Ishikawa (cell line): ENCODE results near the gene SYT4.

Source experiments
- CEBPB ChIP-seq: IDR thresholded peaks from 2 replicates; pipeline ENCODE4 v1.6.1; 2012
- CREB1 ChIP-seq: IDR thresholded peaks from 2 replicates; pipeline ENCODE4 v1.6.1; 2012; ENCODE audit warnings: low read depth
- EGR1 ChIP-seq: IDR thresholded peaks from 2 replicates; pipeline ENCODE4 v1.6.1; 2012
- NFIC ChIP-seq: IDR thresholded peaks from 2 replicates; pipeline ENCODE4 v1.6.1; 2012
- REST ChIP-seq: IDR thresholded peaks from 2 replicates; pipeline ENCODE4 v1.6.1; 2012; ENCODE audit warnings: low read depth, mild to moderate bottlenecking
- TAF1 ChIP-seq: IDR thresholded peaks from 2 replicates; pipeline ENCODE4 v1.6.1; 2012; ENCODE audit warnings: low read depth, mild to moderate bottlenecking
- TCF12 ChIP-seq: IDR thresholded peaks from 2 replicates; pipeline ENCODE4 v1.6.1; 2012; ENCODE audit warnings: low read depth
- TEAD4 ChIP-seq: IDR thresholded peaks from 2 replicates; pipeline ENCODE4 v1.6.1; 2012
- ZBTB7A ChIP-seq: IDR thresholded peaks from 2 replicates; pipeline ENCODE4 v1.6.1; 2012; ENCODE audit warnings: low read depth

- TF ChIP-seq CEBPB (no peak), EGR1 (no peak), REST (no peak), NFIC (no peak), TCF12 (no peak), TEAD4 (no peak), TAF1 (no peak), CREB1 (no peak), ZBTB7A (no peak)
Measured at GRCh38 chr18:43312891-43313290, 35.6 kb upstream of the SYT4 start.
